Measurements from ENCODE around the gene KCNS1.
"Not testable (repeated sequence)": the region's sequence is repeated elsewhere in the genome, so short reads cannot be mapped to it uniquely, and the experiment has no call there.

The KCNS1 gene

GRCh38 chr20:45100563-45101245 lies at the start of gene KCNS1:
TSS of gene KCNS1 (minus strand) at chr20:45101127. CDS start at chr20:45099236, 1,891 bp downstream.
- DNase-seq: peak; percentile 41

GRCh38 chr20:45149062-45149461 lies 48.1 kb upstream of the KCNS1 start:
- DNase-seq: no peak

- DNase-seq: no peak
Measured at GRCh38 chr20:45140836-45141235, 39.9 kb upstream of the KCNS1 start.

GRCh38 chr20:45139733-45140375 lies 38.9 kb upstream of the KCNS1 start:
- not testable (repeated sequence) for DNase-seq

- DNase-seq: no peak
Measured at GRCh38 chr20:45138561-45139300, 37.8 kb upstream of the KCNS1 start.

GRCh38 chr20:45136911-45137310 lies 36.0 kb upstream of the KCNS1 start:
- DNase-seq: no peak

- no peak for DNase-seq
Measured at GRCh38 chr20:45128099-45128498, 27.2 kb upstream of the KCNS1 start.

- DNase-seq: no peak
Measured at GRCh38 chr20:45124365-45124764, 23.4 kb upstream of the KCNS1 start, which contains the start of gene WFDC12. TSS of gene WFDC12 (minus strand) at chr20:45124465. CDS start at chr20:45124447, 18 bp downstream.

GRCh38 chr20:45121388-45121787 lies 20.5 kb upstream of the KCNS1 start:
- no peak for DNase-seq

- DNase-seq: no peak
Measured at GRCh38 chr20:45119556-45120266, 18.8 kb upstream of the KCNS1 start.

- no peak for DNase-seq
Measured at GRCh38 chr20:45118028-45118427, 17.1 kb upstream of the KCNS1 start.

GRCh38 chr20:45117581-45117980 lies 16.7 kb upstream of the KCNS1 start:
- DNase-seq: no peak

GRCh38 chr20:45115829-45116228 lies 14.9 kb upstream of the KCNS1 start:
- DNase-seq: no peak

GRCh38 chr20:45115386-45115774 lies 14.5 kb upstream of the KCNS1 start:
- DNase-seq: no peak

GRCh38 chr20:45114465-45115385 lies 13.8 kb upstream of the KCNS1 start, which contains the start of gene WFDC5:
TSS of gene WFDC5 (minus strand) at chr20:45115174. CDS start at chr20:45115083, 91 bp downstream.
- DNase-seq: no peak

GRCh38 chr20:45113865-45114264 lies 12.9 kb upstream of the KCNS1 start:
- DNase-seq: no peak

GRCh38 chr20:45112754-45113153 lies 11.8 kb upstream of the KCNS1 start:
- no peak for DNase-seq

GRCh38 chr20:45111799-45112471 lies 11.0 kb upstream of the KCNS1 start:
- DNase-seq: no peak

GRCh38 chr20:45111285-45111684 lies 10.4 kb upstream of the KCNS1 start:
- DNase-seq: no peak

- DNase-seq: no peak
Measured at GRCh38 chr20:45110301-45110700, 9.4 kb upstream of the KCNS1 start.

GRCh38 chr20:45109634-45110033 lies 8.7 kb upstream of the KCNS1 start:
- DNase-seq: no peak
